Activated T-cell treated with anti-CD3 and anti-CD28 coated beads for 1 hour (primary cell): ENCODE measurements around the gene SPTBN5.
A peak's percentile ranks its signal among the peaks of the same experiment; 100 is the strongest.

Source experiments
- DNase-seq: peaks from one replicate; pipeline ENCODE4 v3.0.0-alpha.2; 2020; ENCODE audit warnings: low read depth

SPTBN5 gene

GRCh38 chr15:41882689-41883483 lies 11.0 kb downstream of the SPTBN5 start:
- DNase-seq = no peak

GRCh38 chr15:41881920-41882688 lies 11.7 kb downstream of the SPTBN5 start:
- no peak for DNase-seq

GRCh38 chr15:41881550-41881919 lies 12.3 kb downstream of the SPTBN5 start:
- DNase-seq = no peak

GRCh38 chr15:41881086-41881485 lies 12.8 kb downstream of the SPTBN5 start:
- DNase-seq = no peak

- no peak for DNase-seq
Measured at GRCh38 chr15:41880156-41880877, 13.5 kb downstream of the SPTBN5 start.

GRCh38 chr15:41879321-41879845 lies 14.5 kb downstream of the SPTBN5 start:
- DNase-seq = no peak

GRCh38 chr15:41878355-41878699 lies 15.5 kb downstream of the SPTBN5 start:
- no peak for DNase-seq

- no peak for DNase-seq
Measured at GRCh38 chr15:41877631-41878354, 16.1 kb downstream of the SPTBN5 start.

- no peak for DNase-seq
Measured at GRCh38 chr15:41876689-41877088, 17.2 kb downstream of the SPTBN5 start.

- DNase-seq = no peak
Measured at GRCh38 chr15:41876007-41876406, 17.8 kb downstream of the SPTBN5 start.

GRCh38 chr15:41874736-41875135 lies 19.1 kb downstream of the SPTBN5 start:
- no peak for DNase-seq

- no peak for DNase-seq
Measured at GRCh38 chr15:41873711-41874110, 20.1 kb downstream of the SPTBN5 start.

GRCh38 chr15:41872166-41872747 lies 21.6 kb downstream of the SPTBN5 start:
- no peak for DNase-seq

- DNase-seq = no peak
Measured at GRCh38 chr15:41871175-41871905, 22.5 kb downstream of the SPTBN5 start.

GRCh38 chr15:41870689-41871081 lies 23.2 kb downstream of the SPTBN5 start:
- DNase-seq = peak; percentile 23

GRCh38 chr15:41869770-41870688 lies 23.8 kb downstream of the SPTBN5 start:
- no peak for DNase-seq

- DNase-seq = no peak
Measured at GRCh38 chr15:41868321-41868720, 25.5 kb downstream of the SPTBN5 start.

- no peak for DNase-seq
Measured at GRCh38 chr15:41866872-41867579, 26.8 kb downstream of the SPTBN5 start.

GRCh38 chr15:41866263-41866703 lies 27.6 kb downstream of the SPTBN5 start:
- no peak for DNase-seq
